ENCODE results near the gene DCLK1.

- TF ChIP-seq CTCF (IDR thresholded peaks at IDR 0.05 in 2 of 3, conservative IDR thresholded peaks at IDR 0.05 in 1 of 3; ENCODE audit: borderline replicate concordance in 1 of 3, insufficient read depth in 1 of 3, low read depth in 2 of 3, low read length in 2 of 3), result no peak
- no peak for TF ChIP-seq ZFX (IDR thresholded peaks at IDR 0.05)
- no peak for TF ChIP-seq POLR2A (IDR thresholded peaks at IDR 0.05; ENCODE audit: borderline replicate concordance, extremely low read depth, insufficient read depth, insufficient read length)
- TF ChIP-seq SP1 (IDR thresholded peaks at IDR 0.05; ENCODE audit: low read depth), result no peak
- TF ChIP-seq EZH2 (IDR thresholded peaks at IDR 0.05), result no peak
These were observed 124.1 kb downstream of the DCLK1 start for GRCh38 chr13:36006894-36007675.
